Measurements from ENCODE around the gene B9D1. TPM values are rescaled to one million over a fixed set of nuclear protein-coding genes. Genes with fewer than 3 reads are reported as not detected.

The B9D1 gene
- total and polyA plus RNA-seq, 9 of the 15 experiments (the other 6 are each of a cell fraction or from before 2014, with no cell fraction given) = 8.9 to 28.0 (median 17.9) TPM

- TF ChIP-seq HNRNPH1 (optimal IDR thresholded peaks at IDR 0.05; ENCODE audit: low read depth, low read length) (no peak), BHLHE40 (IDR thresholded peaks at IDR 0.05; ENCODE audit: low read length) (no peak), ATF7 (IDR thresholded peaks at IDR 0.05) (no peak), SNRNP70 (optimal IDR thresholded peaks at IDR 0.05; ENCODE audit: low read depth, low read length) (no peak), FOXM1 (IDR thresholded peaks at IDR 0.05; ENCODE audit: low read depth) (no peak), FOXM1 (CRISPR knock-in tag; IDR thresholded peaks at IDR 0.05; ENCODE audit: low read depth) (no peak), HOXB6 (CRISPR knock-in tag; IDR thresholded peaks at IDR 0.05; ENCODE audit: borderline replicate concordance) (no peak)
- TF ChIP-seq, protein P1, sequence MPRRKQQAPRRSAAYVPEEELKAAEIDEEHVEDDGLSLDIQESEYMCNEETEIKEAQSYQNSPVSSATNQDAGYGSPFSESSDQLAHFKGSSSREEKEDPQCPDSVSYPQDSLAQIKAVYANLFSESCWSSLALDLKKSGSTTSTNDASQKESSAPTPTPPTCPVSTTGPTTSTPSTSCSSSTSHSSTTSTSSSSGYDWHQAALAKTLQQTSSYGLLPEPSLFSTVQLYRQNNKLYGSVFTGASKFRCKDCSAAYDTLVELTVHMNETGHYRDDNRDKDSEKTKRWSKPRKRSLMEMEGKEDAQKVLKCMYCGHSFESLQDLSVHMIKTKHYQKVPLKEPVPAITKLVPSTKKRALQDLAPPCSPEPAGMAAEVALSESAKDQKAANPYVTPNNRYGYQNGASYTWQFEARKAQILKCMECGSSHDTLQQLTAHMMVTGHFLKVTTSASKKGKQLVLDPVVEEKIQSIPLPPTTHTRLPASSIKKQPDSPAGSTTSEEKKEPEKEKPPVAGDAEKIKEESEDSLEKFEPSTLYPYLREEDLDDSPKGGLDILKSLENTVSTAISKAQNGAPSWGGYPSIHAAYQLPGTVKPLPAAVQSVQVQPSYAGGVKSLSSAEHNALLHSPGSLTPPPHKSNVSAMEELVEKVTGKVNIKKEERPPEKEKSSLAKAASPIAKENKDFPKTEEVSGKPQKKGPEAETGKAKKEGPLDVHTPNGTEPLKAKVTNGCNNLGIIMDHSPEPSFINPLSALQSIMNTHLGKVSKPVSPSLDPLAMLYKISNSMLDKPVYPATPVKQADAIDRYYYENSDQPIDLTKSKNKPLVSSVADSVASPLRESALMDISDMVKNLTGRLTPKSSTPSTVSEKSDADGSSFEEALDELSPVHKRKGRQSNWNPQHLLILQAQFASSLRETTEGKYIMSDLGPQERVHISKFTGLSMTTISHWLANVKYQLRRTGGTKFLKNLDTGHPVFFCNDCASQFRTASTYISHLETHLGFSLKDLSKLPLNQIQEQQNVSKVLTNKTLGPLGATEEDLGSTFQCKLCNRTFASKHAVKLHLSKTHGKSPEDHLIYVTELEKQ (CRISPR knock-in tag; IDR thresholded peaks at IDR 0.05) = no peak
These were observed 40.5 kb upstream of the B9D1 start (continued) for GRCh38 chr17:19403021-19403420.

DNA sequence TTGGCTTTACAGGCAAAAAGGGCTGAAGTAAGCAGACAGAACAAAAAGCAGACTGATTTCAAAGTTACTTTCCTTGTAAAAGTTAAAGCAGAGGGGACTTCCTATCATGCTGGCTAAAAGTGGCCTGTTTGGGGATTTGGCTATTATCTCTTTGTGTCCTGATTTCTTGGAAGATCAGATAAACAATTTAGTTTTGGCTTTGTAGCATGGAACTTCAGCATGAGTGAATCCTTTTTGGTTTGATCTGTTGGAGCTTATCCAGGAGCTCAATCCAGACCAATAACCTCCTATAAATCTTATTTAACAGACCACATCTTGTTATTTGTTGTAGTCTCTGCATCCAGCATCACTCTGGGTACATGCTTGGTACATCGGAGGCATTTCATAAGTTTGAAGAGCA is 39.6 kb upstream of the B9D1 start:
- no peaks in the 10 kb centered on the region for H3K36me3 ChIP-seq (ENCODE audit: control insufficient read depth, insufficient read depth, low read length)
- H3K27ac ChIP-seq (ENCODE audit: extremely low read depth, low read depth, low read length) = no peak overlapping the region
- DNase-seq (ENCODE audit: extremely low read depth in 1 of 4, low spot score in 3 of 4) (no peak), ATAC-seq (no peak), FAIRE-seq (no peak)
- H3K4me1 ChIP-seq (replicated peaks in 1 of 2; ENCODE audit: control insufficient read depth in 2 of 2, insufficient read depth in 2 of 2, low read length in 2 of 2) = no peaks in the 10 kb centered on the region; a peak in 1 of 5 replicates
- no peak overlapping the region for H3K9ac ChIP-seq (ENCODE audit: insufficient read depth in 1 of 2, low read depth in 2 of 2, low read length in 2 of 2)
- peaks cover 0 to 15% of the 10 kb centered on the region in 2 experiments; a peak in 1 of 5 replicates for H3K27me3 ChIP-seq (ENCODE audit: control insufficient read depth in 2 of 2, insufficient read depth in 2 of 2, low read length in 2 of 2)
- H3K9me1 ChIP-seq (ENCODE audit: control insufficient read depth, insufficient read depth, low read length) = no peaks in the 10 kb centered on the region
- H3K4me2 ChIP-seq (ENCODE audit: insufficient read depth, low read length) = no peak overlapping the region
- no peaks in the 10 kb centered on the region for H3K9me3 ChIP-seq (replicated peaks; ENCODE audit: control insufficient read depth, insufficient read depth, low read depth, low read length)
- no peaks in the 10 kb centered on the region for H4K20me1 ChIP-seq (replicated peaks; ENCODE audit: control insufficient read depth, insufficient read depth, low read length)
- H3K4me3 ChIP-seq = no peak overlapping the region
- H2AFZ ChIP-seq (ENCODE audit: low read depth, low read length) = no peak overlapping the region
- CTCF ChIA-PET (ENCODE audit: low intra/inter-chr PET ratio) = no interaction called here
- BruUV-seq (replicated peaks) = no TSS peak
- intact Hi-C loops (cut with micrococcal nuclease) (no loop called here), in situ Hi-C loops (cut with MboI) (no loop called here)
- no peaks in the 10 kb centered on the region for H3K79me2 ChIP-seq (ENCODE audit: control insufficient read depth, insufficient read depth, low read length)
- POLR2A ChIA-PET = no interaction called here
- WGBS (ENCODE audit: insufficient coverage, low coverage, missing lambda C conversion rate) = 0% methylated on average over 1 of the region's 1 CpG
- no peak for TF ChIP-seq RBM25 (IDR thresholded peaks at IDR 0.05; ENCODE audit: low read depth, low read length, severe bottlenecking)
- no peak for TF ChIP-seq ZFP36 (IDR thresholded peaks at IDR 0.05; ENCODE audit: low read depth, low read length, partially characterized antibody)
- no peak for TF ChIP-seq STAT6 (CRISPR knock-in tag; IDR thresholded peaks at IDR 0.05)
- TF ChIP-seq HDAC2 (IDR thresholded peaks at IDR 0.05) = no peak
- TF ChIP-seq COPS2 (conservative IDR thresholded peaks at IDR 0.05) = no peak
- no peak for TF ChIP-seq ID3 (CRISPR knock-in tag; IDR thresholded peaks at IDR 0.05)
- TF ChIP-seq ID3 (tag; IDR thresholded peaks at IDR 0.05) = no peak

Measured in K562 (cell line).